Measurements from ENCODE around the gene MUC22.

MUC22 gene

DNA sequence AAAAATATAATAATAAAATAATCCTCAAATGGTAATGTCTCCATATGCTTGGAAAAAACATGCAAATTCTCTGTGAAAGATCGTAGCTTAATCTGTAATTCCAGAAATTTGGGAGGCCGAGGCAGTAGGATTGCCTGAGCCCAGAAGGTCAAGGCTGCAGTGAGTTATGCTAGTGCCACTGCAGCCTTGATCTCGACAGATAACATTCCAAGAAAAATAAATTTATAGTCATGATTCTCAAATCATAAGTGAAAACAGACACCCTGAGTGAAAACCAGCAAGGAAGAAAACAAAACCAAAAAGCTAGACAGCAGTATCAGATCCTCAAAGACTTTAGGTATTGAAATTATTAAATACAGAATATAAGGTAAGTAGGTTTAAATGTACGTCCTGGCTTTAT is 30.6 kb upstream of the MUC22 start:
- Histone ChIP-seq H3K36me3 (no peaks in the 10 kb centered on the region), H3K4me1 (no peaks in the 10 kb centered on the region), H3K9me3 (peaks cover 3% of the 10 kb centered on the region; the same call in 1 of the 2 replicates), H3K27me3 (peaks cover 54% of the 10 kb centered on the region), H3K4me3 (ENCODE audit: low read depth, low read length) (no peak overlapping the region)
- DNase-seq, result no peak
- TF ChIP-seq, protein P1, sequence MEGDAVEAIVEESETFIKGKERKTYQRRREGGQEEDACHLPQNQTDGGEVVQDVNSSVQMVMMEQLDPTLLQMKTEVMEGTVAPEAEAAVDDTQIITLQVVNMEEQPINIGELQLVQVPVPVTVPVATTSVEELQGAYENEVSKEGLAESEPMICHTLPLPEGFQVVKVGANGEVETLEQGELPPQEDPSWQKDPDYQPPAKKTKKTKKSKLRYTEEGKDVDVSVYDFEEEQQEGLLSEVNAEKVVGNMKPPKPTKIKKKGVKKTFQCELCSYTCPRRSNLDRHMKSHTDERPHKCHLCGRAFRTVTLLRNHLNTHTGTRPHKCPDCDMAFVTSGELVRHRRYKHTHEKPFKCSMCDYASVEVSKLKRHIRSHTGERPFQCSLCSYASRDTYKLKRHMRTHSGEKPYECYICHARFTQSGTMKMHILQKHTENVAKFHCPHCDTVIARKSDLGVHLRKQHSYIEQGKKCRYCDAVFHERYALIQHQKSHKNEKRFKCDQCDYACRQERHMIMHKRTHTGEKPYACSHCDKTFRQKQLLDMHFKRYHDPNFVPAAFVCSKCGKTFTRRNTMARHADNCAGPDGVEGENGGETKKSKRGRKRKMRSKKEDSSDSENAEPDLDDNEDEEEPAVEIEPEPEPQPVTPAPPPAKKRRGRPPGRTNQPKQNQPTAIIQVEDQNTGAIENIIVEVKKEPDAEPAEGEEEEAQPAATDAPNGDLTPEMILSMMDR (IDR thresholded peaks at IDR 0.05; ENCODE audit: low read depth, low read length), result no peak

DNA sequence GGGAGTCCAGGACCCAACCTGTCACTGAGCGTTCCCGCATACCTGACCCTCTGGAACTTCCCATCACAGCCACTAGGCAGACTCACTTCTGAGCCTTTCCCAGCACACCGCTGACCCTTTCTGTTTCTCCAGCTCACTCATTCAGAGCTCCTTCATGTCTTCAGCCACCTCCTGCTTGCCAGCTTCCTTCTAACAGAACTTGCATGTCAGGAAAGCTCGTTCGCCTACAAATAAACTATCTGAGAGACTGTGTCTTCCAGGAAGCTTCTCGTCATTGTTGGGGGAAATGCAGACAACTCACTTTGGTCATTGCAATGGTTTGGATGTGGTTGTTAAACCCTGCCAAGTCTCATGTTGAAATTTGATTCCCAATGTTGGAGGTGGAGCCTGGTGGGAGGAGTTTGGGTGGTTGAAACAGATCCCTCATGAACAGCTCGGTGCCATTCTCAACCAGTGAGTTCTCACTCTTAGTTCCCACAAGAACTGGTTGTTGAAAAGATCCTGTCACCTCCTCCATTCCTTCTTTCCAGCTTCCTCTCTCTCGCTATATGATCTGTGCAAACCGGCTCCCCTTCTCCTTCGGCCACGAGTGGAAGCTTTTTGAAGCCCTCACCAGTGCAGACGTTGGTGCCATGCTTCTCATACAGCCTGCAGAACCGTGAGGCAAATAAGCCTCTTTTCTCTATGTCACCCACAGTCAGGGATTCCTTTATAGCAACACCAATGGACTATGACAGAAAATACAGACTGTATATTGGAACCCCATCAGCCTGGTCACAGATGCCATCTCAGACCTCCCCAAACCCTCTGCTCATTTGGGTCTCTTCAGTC is 28.1 kb upstream of the MUC22 start:
- Histone ChIP-seq H3K4me3 (ENCODE audit: low read depth, low read length) (no peak overlapping the region), H3K4me1 (no peaks in the 10 kb centered on the region), H3K9me3 (peaks cover 3% of the 10 kb centered on the region; the same call in 1 of the 2 replicates), H3K27me3 (peaks cover 41% of the 10 kb centered on the region), H3K36me3 (no peaks in the 10 kb centered on the region)
- TF ChIP-seq, protein P1 (IDR thresholded peaks at IDR 0.05; ENCODE audit: low read depth, low read length), result peak; percentile 21; the same call in 1 of the 2 replicates
- DNase-seq, result no peak

DNA sequence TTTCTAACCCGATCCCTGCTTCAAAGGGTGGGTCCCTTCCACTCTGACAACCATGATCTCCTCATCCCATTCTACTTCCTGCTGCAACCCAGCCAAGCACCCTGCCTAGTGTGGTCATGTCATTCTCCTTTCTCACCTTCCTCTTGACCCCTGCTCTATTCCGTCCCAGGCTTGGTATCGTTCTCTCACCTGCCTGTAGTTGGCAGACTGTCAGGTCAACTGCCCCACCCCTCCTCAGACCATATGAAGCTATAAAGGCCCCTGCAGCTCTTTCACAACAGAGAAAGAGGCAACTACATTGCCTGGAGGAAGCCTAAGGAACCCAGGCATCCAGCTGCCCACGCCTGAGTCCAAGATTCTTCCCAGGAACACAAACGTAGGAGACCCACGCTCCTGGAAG is 26.8 kb upstream of the MUC22 start, which contains the start of gene MUC21:
TSS of gene MUC21 (plus strand) at position 280 of the 400 bp plus-strand sequence. CDS start 241 bp downstream, outside the sequence.
- Histone ChIP-seq H3K27me3 (peaks cover 35% of the 10 kb centered on the region), H3K4me3 (ENCODE audit: low read depth, low read length) (no peak within 1 kb of the TSS), H3K9me3 (peaks cover 3% of the 10 kb centered on the region; the same call in 1 of the 2 replicates), H3K36me3 (no peaks in the 10 kb centered on the region), H3K4me1 (no peaks in the 10 kb centered on the region)
- TF ChIP-seq, protein P1 (IDR thresholded peaks at IDR 0.05; ENCODE audit: low read depth, low read length), result no peak
- no peak for DNase-seq

DNA sequence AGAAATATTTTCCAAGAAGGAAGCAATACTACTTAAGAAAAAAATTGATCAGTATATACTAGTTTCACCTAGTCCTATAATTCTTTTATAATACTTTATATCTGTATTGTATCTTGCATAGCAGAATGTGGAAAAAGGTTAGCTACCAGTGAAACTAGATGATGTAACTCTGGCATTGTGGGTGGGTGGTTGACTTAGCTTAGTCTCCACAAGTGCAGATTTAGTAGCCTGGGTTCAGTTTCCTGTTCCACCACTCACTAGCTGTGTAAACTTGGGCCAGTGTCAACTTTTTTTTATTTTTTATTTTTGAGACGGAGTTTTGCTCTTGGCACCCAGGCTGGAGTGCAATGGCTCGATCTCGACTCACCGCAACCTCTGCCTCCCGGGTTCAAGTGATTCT is 24.8 kb upstream of the MUC22 start:
- TF ChIP-seq, protein P1 (IDR thresholded peaks at IDR 0.05; ENCODE audit: low read depth, low read length), result no peak
- no peak overlapping the region for H3K4me3 ChIP-seq (ENCODE audit: low read depth, low read length)

DNA sequence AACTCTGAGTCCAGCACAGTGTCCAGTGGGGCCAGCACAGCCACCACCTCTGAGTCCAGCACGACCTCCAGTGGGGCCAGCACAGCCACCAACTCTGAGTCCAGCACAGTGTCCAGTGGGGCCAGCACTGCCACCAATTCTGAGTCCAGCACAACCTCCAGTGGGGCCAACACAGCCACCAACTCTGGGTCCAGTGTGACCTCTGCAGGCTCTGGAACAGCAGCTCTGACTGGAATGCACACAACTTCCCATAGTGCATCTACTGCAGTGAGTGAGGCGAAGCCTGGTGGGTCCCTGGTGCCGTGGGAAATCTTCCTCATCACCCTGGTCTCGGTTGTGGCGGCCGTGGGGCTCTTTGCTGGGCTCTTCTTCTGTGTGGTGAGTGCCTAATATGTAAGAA is 23.0 kb upstream of the MUC22 start:
- Histone ChIP-seq H3K36me3 (no peaks in the 10 kb centered on the region), H3K27me3 (peaks cover 19% of the 10 kb centered on the region), H3K9me3 (no peaks in the 10 kb centered on the region), H3K4me3 (ENCODE audit: low read depth, low read length) (no peak overlapping the region), H3K4me1 (no peaks in the 10 kb centered on the region)
- TF ChIP-seq, protein P1 (IDR thresholded peaks at IDR 0.05; ENCODE audit: low read depth, low read length), result no peak
- DNase-seq, result no peak

More for the DNA sequence above, 24.8 kb upstream of the MUC22 start:
- Histone ChIP-seq H3K4me1 (no peaks in the 10 kb centered on the region), H3K9me3 (peaks cover 3% of the 10 kb centered on the region; the same call in 1 of the 2 replicates), H3K36me3 (no peaks in the 10 kb centered on the region), H3K27me3 (peaks cover 26% of the 10 kb centered on the region)
- no peak for DNase-seq
